ENCODE data around the gene PLXDC1. TPM values are rescaled to one million over a fixed set of nuclear protein-coding genes. Genes with fewer than 3 reads are reported as not detected.
A peak's percentile ranks its signal among the peaks of the same experiment; 100 is the strongest.

The PLXDC1 gene
- total and polyA plus RNA-seq, 2 of the 13 experiments (the other 11 are each of a cell fraction or from before 2014, with no cell fraction given), result not detected

DNA sequence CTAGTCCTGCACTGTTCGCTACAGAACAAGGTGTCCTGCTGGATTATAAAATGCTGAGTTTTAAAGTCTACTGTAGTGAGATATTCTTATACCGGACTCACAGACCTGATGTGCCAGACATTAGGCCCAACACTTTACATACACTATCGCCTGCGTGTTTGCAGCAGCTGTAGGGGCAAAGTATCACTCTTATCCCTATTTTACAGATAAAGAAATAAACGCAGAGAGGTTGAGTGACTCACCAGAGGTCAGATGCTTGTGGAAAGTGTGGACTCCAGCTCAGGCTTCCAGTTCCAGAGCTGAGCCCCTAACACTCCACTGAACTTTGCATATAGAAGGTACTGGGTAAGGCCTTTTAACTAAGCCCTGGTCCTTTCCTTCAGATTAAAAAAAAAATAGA lies 47.4 kb downstream of the PLXDC1 start:
- peak; percentile 19 for ATAC-seq

More for the DNA sequence above, 47.4 kb downstream of the PLXDC1 start:
- no peak for FAIRE-seq
- Histone ChIP-seq H4K20me1 (ENCODE audit: insufficient read depth, low read length) (no peaks in the 10 kb centered on the region; the same call in 1 of the 2 replicates), H3K27me3 (ENCODE audit: control insufficient read depth in 1 of 2, insufficient read depth in 2 of 2, low read length in 2 of 2) (peaks cover 0 to 61% of the 10 kb centered on the region in 2 experiments; a peak in 4 of 5 replicates), H2AFZ (ENCODE audit: low read length) (no peak overlapping the region), H3K27ac (ENCODE audit: extremely low read length, insufficient read depth, low read length) (no peak overlapping the region), H3K36me3 (replicated peaks in 1 of 2; ENCODE audit: control insufficient read depth in 1 of 2, insufficient read depth in 2 of 2, low read length in 2 of 2) (no peaks in the 10 kb centered on the region), H3K4me2 (ENCODE audit: low read depth, low read length) (no peak overlapping the region), H3K4me3 (replicated peaks in 1 of 3; ENCODE audit: insufficient read depth in 1 of 3, low read depth in 2 of 3, low read length in 3 of 3) (no peak overlapping the region), H3K4me1 (ENCODE audit: insufficient read depth, low read length) (peaks cover 18% of the 10 kb centered on the region), H3K9me3 (ENCODE audit: low read length) (no peaks in the 10 kb centered on the region), H3K79me2 (ENCODE audit: insufficient read depth, low read length) (no peaks in the 10 kb centered on the region), H3K9ac (ENCODE audit: insufficient read depth, low read depth, low read length) (no peak overlapping the region)
- ChIA-PET POLR2A (no interaction called here), CTCF (ENCODE audit: low intra/inter-chr PET ratio, low total read pairs) (no interaction called here)
- BruUV-seq (replicated peaks), result no TSS peak
- no peak for DNase-seq (ENCODE audit: low spot score)
- intact Hi-C loops (cut with micrococcal nuclease; ENCODE audit: unreplicated experiment), result no loop called here
- in situ Hi-C loops (cut with HindIII; ENCODE audit: extremely low pct_ligation_motif_present, low pct_unique_long_range_greater_than_20kb), result no loop called here
- TF ChIP-seq, protein P1, sequence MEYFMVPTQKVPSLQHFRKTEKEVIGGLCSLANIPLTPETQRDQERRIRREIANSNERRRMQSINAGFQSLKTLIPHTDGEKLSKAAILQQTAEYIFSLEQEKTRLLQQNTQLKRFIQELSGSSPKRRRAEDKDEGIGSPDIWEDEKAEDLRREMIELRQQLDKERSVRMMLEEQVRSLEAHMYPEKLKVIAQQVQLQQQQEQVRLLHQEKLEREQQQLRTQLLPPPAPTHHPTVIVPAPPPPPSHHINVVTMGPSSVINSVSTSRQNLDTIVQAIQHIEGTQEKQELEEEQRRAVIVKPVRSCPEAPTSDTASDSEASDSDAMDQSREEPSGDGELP (IDR thresholded peaks at IDR 0.05; ENCODE audit: borderline replicate concordance, low read depth), result 0 out of 2 replicates have a peak, but pooled peaks have one; percentile 24
- TF ChIP-seq RAD21 (CRISPR knock-in tag; IDR thresholded peaks at IDR 0.05) (no peak), ZFP36L1 (CRISPR knock-in tag; IDR thresholded peaks at IDR 0.05) (no peak), SATB2 (CRISPR knock-in tag; IDR thresholded peaks at IDR 0.05) (no peak), SRSF1 (optimal IDR thresholded peaks at IDR 0.05; ENCODE audit: low read depth, low read length) (no peak), ZNF652 (CRISPR knock-in tag; IDR thresholded peaks at IDR 0.05; ENCODE audit: borderline replicate concordance, low read depth) (no peak), ARNTL (CRISPR knock-in tag; IDR thresholded peaks at IDR 0.05) (no peak), NR2F1 (CRISPR knock-in tag; IDR thresholded peaks at IDR 0.05) (peak in 1 of 2 experiments; percentile 81; a peak in 2 of 4 replicates), FOSL2 (CRISPR knock-in tag; IDR thresholded peaks at IDR 0.05) (peak; percentile 61), ZNF629 (CRISPR knock-in tag; conservative IDR thresholded peaks at IDR 0.05) (peak; percentile 37; the same call in 1 of the 2 replicates), ZNF674 (CRISPR knock-in tag; IDR thresholded peaks at IDR 0.05; ENCODE audit: low read depth) (no peak), NR2F6 (IDR thresholded peaks at IDR 0.05) (peak; percentile 28; the same call in 1 of the 2 replicates), NR2F6 (CRISPR knock-in tag; IDR thresholded peaks at IDR 0.05) (no peak)
- TF ChIP-seq, protein P2, sequence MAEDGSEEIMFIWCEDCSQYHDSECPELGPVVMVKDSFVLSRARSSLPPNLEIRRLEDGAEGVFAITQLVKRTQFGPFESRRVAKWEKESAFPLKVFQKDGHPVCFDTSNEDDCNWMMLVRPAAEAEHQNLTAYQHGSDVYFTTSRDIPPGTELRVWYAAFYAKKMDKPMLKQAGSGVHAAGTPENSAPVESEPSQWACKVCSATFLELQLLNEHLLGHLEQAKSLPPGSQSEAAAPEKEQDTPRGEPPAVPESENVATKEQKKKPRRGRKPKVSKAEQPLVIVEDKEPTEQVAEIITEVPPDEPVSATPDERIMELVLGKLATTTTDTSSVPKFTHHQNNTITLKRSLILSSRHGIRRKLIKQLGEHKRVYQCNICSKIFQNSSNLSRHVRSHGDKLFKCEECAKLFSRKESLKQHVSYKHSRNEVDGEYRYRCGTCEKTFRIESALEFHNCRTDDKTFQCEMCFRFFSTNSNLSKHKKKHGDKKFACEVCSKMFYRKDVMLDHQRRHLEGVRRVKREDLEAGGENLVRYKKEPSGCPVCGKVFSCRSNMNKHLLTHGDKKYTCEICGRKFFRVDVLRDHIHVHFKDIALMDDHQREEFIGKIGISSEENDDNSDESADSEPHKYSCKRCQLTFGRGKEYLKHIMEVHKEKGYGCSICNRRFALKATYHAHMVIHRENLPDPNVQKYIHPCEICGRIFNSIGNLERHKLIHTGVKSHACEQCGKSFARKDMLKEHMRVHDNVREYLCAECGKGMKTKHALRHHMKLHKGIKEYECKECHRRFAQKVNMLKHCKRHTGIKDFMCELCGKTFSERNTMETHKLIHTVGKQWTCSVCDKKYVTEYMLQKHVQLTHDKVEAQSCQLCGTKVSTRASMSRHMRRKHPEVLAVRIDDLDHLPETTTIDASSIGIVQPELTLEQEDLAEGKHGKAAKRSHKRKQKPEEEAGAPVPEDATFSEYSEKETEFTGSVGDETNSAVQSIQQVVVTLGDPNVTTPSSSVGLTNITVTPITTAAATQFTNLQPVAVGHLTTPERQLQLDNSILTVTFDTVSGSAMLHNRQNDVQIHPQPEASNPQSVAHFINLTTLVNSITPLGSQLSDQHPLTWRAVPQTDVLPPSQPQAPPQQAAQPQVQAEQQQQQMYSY (CRISPR knock-in tag; IDR thresholded peaks at IDR 0.05), result 0 out of 2 replicates have a peak, but pooled peaks have one; percentile 25
- WGBS (ENCODE audit: low lambda C conversion rate), result 20% methylated on average over 5 of the region's 5 CpGs
